Neural cell (in vitro differentiated cells): ENCODE measurements around the gene TIMM13. TPM values are rescaled to one million over a fixed set of nuclear protein-coding genes. Genes with fewer than 3 reads are reported as not detected.

Experiments
- H2AFZ ChIP-seq: fragments of 200-600, 300-800 bp; sonication (generic), shearing (Covaris generic); 2 replicates; pipeline ENCODE4 v1.6.0; 2014; ENCODE audit warnings: low read depth, mild to moderate bottlenecking, antibody characterized with exemption, low read length, moderate library complexity
- H3F3A ChIP-seq: fragments of 200-600 bp; shearing (Covaris generic); 2 replicates; pipeline ENCODE4 v1.6.1; 2016; ENCODE audit warnings: mild to moderate bottlenecking, moderate library complexity, mixed read lengths, antibody characterized with exemption, low read length; ENCODE audit not compliant: insufficient read depth, poor library complexity, severe bottlenecking
- H3K27ac ChIP-seq: fragments of 200-600, 300-800 bp; sonication (generic), shearing (Covaris generic); 2 replicates; pipeline ENCODE4 v1.5.1; 2014; ENCODE audit warnings: mild to moderate bottlenecking, low read length, moderate library complexity
- H3K27me3 ChIP-seq: fragments of 300-800, 200-600 bp; sonication (generic), shearing (Covaris generic); 2 replicates; pipeline ENCODE4 v1.6.0; 2014; ENCODE audit warnings: mild to moderate bottlenecking, low read depth, low read length, moderate library complexity; ENCODE audit not compliant: insufficient read depth
- H3K36me3 ChIP-seq: fragments of 300-800, 200-600 bp; sonication (generic), shearing (Covaris generic); 2 replicates; pipeline ENCODE4 v1.5.1; 2014; ENCODE audit warnings: mild to moderate bottlenecking, antibody characterized with exemption, low read length, moderate library complexity; ENCODE audit not compliant: insufficient read depth
- H3K4me2 ChIP-seq: fragments of 300-800, 200-600 bp; sonication (generic), shearing (Covaris generic); 2 replicates; pipeline ENCODE4 v1.6.0; 2014; ENCODE audit warnings: mild to moderate bottlenecking, low read length
- H3K4me3 ChIP-seq: fragments of 300-800, 200-600 bp; sonication (generic), shearing (Covaris generic); 2 replicates; pipeline ENCODE4 v1.5.1; 2014; ENCODE audit warnings: mild to moderate bottlenecking, low read length, moderate library complexity
- H3K79me2 ChIP-seq: fragments of 200-600 bp; shearing (Covaris generic); replicated peaks from 2 replicates; pipeline ENCODE4 v1.6.0; 2014; ENCODE audit warnings: mild to moderate bottlenecking, low read length, moderate library complexity; ENCODE audit not compliant: insufficient read depth
- H3K9ac ChIP-seq: fragments of 300-800, 200-600 bp; sonication (generic), shearing (Covaris generic); 2 replicates; pipeline ENCODE4 v1.6.1; 2016; ENCODE audit warnings: mild to moderate bottlenecking, low read length, mixed read lengths
- H3K9me2 ChIP-seq: fragments of 200-600 bp; shearing (Covaris generic); 2 replicates; pipeline ENCODE4 v1.6.1; 2016; ENCODE audit warnings: mild to moderate bottlenecking, low read length, mixed read lengths; ENCODE audit not compliant: insufficient read depth
- H3K9me3 ChIP-seq: fragments of 200-600, 300-800 bp; sonication (generic), shearing (Covaris generic); 2 replicates; pipeline ENCODE4 v1.6.1; 2016; ENCODE audit warnings: mild to moderate bottlenecking, mixed run types, low read length, moderate library complexity, mixed read lengths
- H4K20me1 ChIP-seq: fragments of 200-600 bp; shearing (Covaris generic); 2 replicates; pipeline ENCODE4 v1.6.1; 2016; ENCODE audit warnings: mild to moderate bottlenecking, mixed run types; ENCODE audit not compliant: insufficient read depth
- CTCF ChIP-seq: fragments of 450-650 bp; IDR thresholded peaks from 2 replicates; pipeline ENCODE4 v1.5.1; 2014; ENCODE audit warnings: antibody characterized with exemption, mild to moderate bottlenecking, moderate library complexity; ENCODE audit not compliant: poor library complexity, severe bottlenecking
- EP300 ChIP-seq: fragments of 450-650 bp; conservative IDR thresholded peaks from 2 replicates; pipeline ENCODE4 v1.6.1; 2014; ENCODE audit warnings: antibody characterized with exemption, mild to moderate bottlenecking, moderate library complexity; ENCODE audit not compliant: poor library complexity, severe bottlenecking
- EZH2 ChIP-seq: fragments of 200-600, 300-800 bp; shearing (Covaris generic), sonication (generic); IDR thresholded peaks from 2 replicates; pipeline ENCODE4 v1.6.1; 2014; ENCODE audit warnings: antibody characterized with exemption, low read length, borderline replicate concordance, mild to moderate bottlenecking; ENCODE audit not compliant: insufficient read depth, poor library complexity, severe bottlenecking
- MXI1 ChIP-seq: fragments of 450-650 bp; conservative IDR thresholded peaks from 2 replicates; pipeline ENCODE4 v1.6.1; 2014; ENCODE audit warnings: antibody characterized with exemption, mild to moderate bottlenecking; ENCODE audit not compliant: poor library complexity, severe bottlenecking
- POLR2AphosphoS5 ChIP-seq: IDR thresholded peaks from 2 replicates; pipeline ENCODE4 v1.6.1; 2012
- RAD21 ChIP-seq: fragments of 450-650 bp; conservative IDR thresholded peaks from 2 replicates; pipeline ENCODE4 v1.6.1; 2014; ENCODE audit warnings: antibody characterized with exemption, mild to moderate bottlenecking, moderate library complexity
- REST ChIP-seq: IDR thresholded peaks from 2 replicates; pipeline ENCODE4 v1.6.1; 2012; ENCODE audit warnings: borderline replicate concordance
- SMC3 ChIP-seq: fragments of 450-650 bp; conservative IDR thresholded peaks from 2 replicates; pipeline ENCODE4 v1.6.1; 2014; ENCODE audit warnings: antibody characterized with exemption, mild to moderate bottlenecking, moderate library complexity; ENCODE audit not compliant: poor library complexity
- TAF1 ChIP-seq: IDR thresholded peaks from 2 replicates; pipeline ENCODE4 v1.6.1; 2012; ENCODE audit warnings: low read depth
- polyA plus RNA-seq: library from polyadenylated mRNA; depleted of rRNA; stranded (reverse); fragments of >200 nt; gene quantifications from 2 replicates; pipeline ENCODE4 v1.2.3, GENCODE V29; 2014

Gene TIMM13
- polyA plus RNA-seq, 1 donor from 2014 or later = 73.0 TPM

GRCh38 chr19:2413159-2413558 lies 14.2 kb downstream of the TIMM13 start:
- Histone ChIP-seq H3K27me3 (no peaks in the 10 kb centered on the region), H3K4me3 (no peak overlapping the region), H3K9ac (no peak overlapping the region), H2AFZ (no peak overlapping the region), H3K9me3 (no peaks in the 10 kb centered on the region), H3F3A (no peaks in the 10 kb centered on the region), H3K4me2 (no peak overlapping the region), H3K36me3 (no peaks in the 10 kb centered on the region), H3K9me2 (no peaks in the 10 kb centered on the region), H3K27ac (no peak overlapping the region), H4K20me1 (no peaks in the 10 kb centered on the region), H3K79me2 (no peaks in the 10 kb centered on the region)
- TF ChIP-seq RAD21 = no peak
- TF ChIP-seq SMC3 = no peak
- TF ChIP-seq MXI1 = no peak
- no peak for TF ChIP-seq EZH2
- no peak for TF ChIP-seq CTCF
- TF ChIP-seq POLR2AphosphoS5 = no peak
- no peak for TF ChIP-seq TAF1
- no peak for TF ChIP-seq REST
- no peak for TF ChIP-seq EP300

GRCh38 chr19:2412449-2412848 lies 14.9 kb downstream of the TIMM13 start:
- H3K79me2 ChIP-seq = no peaks in the 10 kb centered on the region
- no peaks in the 10 kb centered on the region for H3K9me2 ChIP-seq
- H3K27ac ChIP-seq = no peak overlapping the region
- no peak overlapping the region for H3K4me3 ChIP-seq
- H3K36me3 ChIP-seq = no peaks in the 10 kb centered on the region
- H2AFZ ChIP-seq = no peak overlapping the region
- H3K9me3 ChIP-seq = no peaks in the 10 kb centered on the region
- TF ChIP-seq CTCF = no peak
- TF ChIP-seq EP300 = no peak
- TF ChIP-seq REST = no peak
- no peak for TF ChIP-seq POLR2AphosphoS5
- no peak for TF ChIP-seq SMC3
- no peak for TF ChIP-seq RAD21
- no peak for TF ChIP-seq TAF1
- TF ChIP-seq MXI1 = no peak
- no peak for TF ChIP-seq EZH2
- H3K4me2 ChIP-seq = no peak overlapping the region
- no peaks in the 10 kb centered on the region for H4K20me1 ChIP-seq
- H3F3A ChIP-seq = no peaks in the 10 kb centered on the region
- no peaks in the 10 kb centered on the region for H3K27me3 ChIP-seq
- no peak overlapping the region for H3K9ac ChIP-seq
